ENCODE results near the gene USHBP1. TPM values are rescaled to one million over a fixed set of nuclear protein-coding genes. Genes with fewer than 3 reads are reported as not detected.

Gene USHBP1
- total and polyA plus RNA-seq, 2 of the 13 experiments (the other 11 are each of a cell fraction or from before 2014, with no cell fraction given), result 0.15 to 1.5 TPM

DNA sequence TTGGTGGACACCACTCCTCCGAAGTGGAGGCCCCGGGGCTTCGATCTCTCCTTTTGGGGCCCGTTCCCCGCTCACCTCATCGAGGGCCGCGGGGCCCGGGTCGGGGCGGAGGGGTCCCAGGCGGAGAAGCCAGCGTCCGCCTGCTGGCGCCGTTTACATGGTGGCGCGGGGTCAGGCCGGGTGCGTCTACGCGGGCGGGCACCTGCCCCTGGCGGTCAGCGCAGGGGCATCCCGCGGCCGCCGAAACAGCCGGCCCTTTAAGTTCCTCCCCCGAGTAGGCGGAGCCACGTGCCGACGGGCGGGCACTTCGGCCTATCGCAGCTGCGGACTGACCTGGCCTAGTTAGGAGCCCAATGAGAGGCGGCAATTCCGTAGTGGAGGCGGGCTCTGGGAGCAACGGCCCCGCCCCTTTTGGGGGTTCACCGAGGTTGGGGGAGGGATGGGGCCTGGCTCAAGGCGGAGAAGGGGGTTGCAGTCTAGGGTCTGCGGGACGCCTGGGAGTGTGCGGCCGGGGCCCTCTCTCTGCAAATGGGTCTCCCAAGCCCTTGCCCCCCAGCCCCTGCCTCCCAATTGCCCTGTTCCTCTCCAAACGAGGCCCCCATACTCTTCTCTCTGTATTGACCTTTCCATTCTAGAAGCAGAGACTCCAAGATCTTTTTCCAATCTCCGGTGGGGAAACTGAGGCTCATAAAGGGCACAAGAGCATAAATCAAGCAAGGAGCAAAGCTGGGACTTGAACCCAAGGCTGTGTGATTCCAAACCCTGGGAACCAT, 38.8 kb upstream of the USHBP1 start, which contains the start of gene ABHD8 (continued):
- peak; percentile 24; the same call in 1 of the 2 replicates for TF ChIP-seq ZNF773 (CRISPR knock-in tag; IDR thresholded peaks at IDR 0.05; ENCODE audit: borderline replicate concordance)
- no peak for TF ChIP-seq ZSCAN22 (CRISPR knock-in tag; IDR thresholded peaks at IDR 0.05)
- TF ChIP-seq RXRB (CRISPR knock-in tag; IDR thresholded peaks at IDR 0.05; ENCODE audit: borderline replicate concordance), result peak; percentile 71
- no peak for TF ChIP-seq MED8 (CRISPR knock-in tag; IDR thresholded peaks at IDR 0.05; ENCODE audit: insufficient replicate concordance)
- no peak for TF ChIP-seq ZNF3 (CRISPR knock-in tag; IDR thresholded peaks at IDR 0.05)
- no peak for TF ChIP-seq ZNF598 (CRISPR knock-in tag; IDR thresholded peaks at IDR 0.05; ENCODE audit: borderline replicate concordance)
- TF ChIP-seq ZFP37 (CRISPR knock-in tag; IDR thresholded peaks at IDR 0.05; ENCODE audit: borderline replicate concordance), result no peak
- TF ChIP-seq JARID2 (CRISPR knock-in tag; IDR thresholded peaks at IDR 0.05; ENCODE audit: insufficient replicate concordance), result no peak
- TF ChIP-seq ZNF138 (CRISPR knock-in tag; IDR thresholded peaks at IDR 0.05; ENCODE audit: low read depth), result 0 out of 2 replicates have a peak, but pooled peaks have one; percentile 43
- TF ChIP-seq MZF1 (CRISPR knock-in tag; IDR thresholded peaks at IDR 0.05; ENCODE audit: borderline replicate concordance), result no peak
- TF ChIP-seq, protein P1, sequence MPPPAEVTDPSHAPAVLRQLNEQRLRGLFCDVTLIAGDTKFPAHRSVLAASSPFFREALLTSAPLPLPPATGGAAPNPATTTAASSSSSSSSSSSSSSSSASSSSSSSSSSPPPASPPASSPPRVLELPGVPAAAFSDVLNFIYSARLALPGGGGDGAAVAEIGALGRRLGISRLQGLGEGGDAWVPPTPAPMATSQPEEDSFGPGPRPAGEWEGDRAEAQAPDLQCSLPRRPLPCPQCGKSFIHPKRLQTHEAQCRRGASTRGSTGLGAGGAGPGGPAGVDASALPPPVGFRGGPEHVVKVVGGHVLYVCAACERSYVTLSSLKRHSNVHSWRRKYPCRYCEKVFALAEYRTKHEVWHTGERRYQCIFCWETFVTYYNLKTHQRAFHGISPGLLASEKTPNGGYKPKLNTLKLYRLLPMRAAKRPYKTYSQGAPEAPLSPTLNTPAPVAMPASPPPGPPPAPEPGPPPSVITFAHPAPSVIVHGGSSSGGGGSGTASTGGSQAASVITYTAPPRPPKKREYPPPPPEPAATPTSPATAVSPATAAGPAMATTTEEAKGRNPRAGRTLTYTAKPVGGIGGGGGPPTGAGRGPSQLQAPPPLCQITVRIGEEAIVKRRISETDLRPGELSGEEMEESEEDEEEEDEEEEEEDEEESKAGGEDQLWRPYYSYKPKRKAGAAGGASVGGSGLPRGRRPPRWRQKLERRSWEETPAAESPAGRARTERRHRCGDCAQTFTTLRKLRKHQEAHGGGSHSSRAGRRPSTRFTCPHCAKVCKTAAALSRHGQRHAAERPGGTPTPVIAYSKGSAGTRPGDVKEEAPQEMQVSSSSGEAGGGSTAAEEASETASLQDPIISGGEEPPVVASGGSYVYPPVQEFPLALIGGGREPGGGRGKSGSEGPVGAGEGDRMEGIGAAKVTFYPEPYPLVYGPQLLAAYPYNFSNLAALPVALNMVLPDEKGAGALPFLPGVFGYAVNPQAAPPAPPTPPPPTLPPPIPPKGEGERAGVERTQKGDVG (CRISPR knock-in tag; IDR thresholded peaks at IDR 0.05; ENCODE audit: borderline replicate concordance), result no peak
- TF ChIP-seq CEBPB (IDR thresholded peaks at IDR 0.05; ENCODE audit: borderline replicate concordance, low read depth, low read length), result no peak
- no peak for TF ChIP-seq GTF2F1 (IDR thresholded peaks at IDR 0.05; ENCODE audit: low read length)
- no peak for TF ChIP-seq ZNF235 (CRISPR knock-in tag; IDR thresholded peaks at IDR 0.05; ENCODE audit: borderline replicate concordance)
- no peak for TF ChIP-seq MATR3 (CRISPR knock-in tag; IDR thresholded peaks at IDR 0.05)
- TF ChIP-seq ZNF430 (CRISPR knock-in tag; IDR thresholded peaks at IDR 0.05), result no peak
- no peak for TF ChIP-seq MTA1 (CRISPR knock-in tag; IDR thresholded peaks at IDR 0.05; ENCODE audit: borderline replicate concordance)
- no peak for TF ChIP-seq ZNF234 (CRISPR knock-in tag; conservative IDR thresholded peaks at IDR 0.05)
- TF ChIP-seq SAFB2 (CRISPR knock-in tag; IDR thresholded peaks at IDR 0.05; ENCODE audit: borderline replicate concordance, low read depth), result no peak
- no peak for TF ChIP-seq ZNF382 (CRISPR knock-in tag; IDR thresholded peaks at IDR 0.05; ENCODE audit: borderline replicate concordance)
- TF ChIP-seq KDM2A (CRISPR knock-in tag; IDR thresholded peaks at IDR 0.05; ENCODE audit: borderline replicate concordance, low read depth), result peak; percentile 71

All from HepG2 (cell line).